HG03135 (cell line): ENCODE data around the gene S100A1.
A peak's percentile ranks its signal among the peaks of the same experiment; 100 is the strongest.

Experiments
- ATAC-seq: cut with Tn5 transposase; IDR thresholded peaks from one replicate; pipeline ENCODE4 v1.9.1; 2021; ENCODE audit warnings: mild to moderate bottlenecking, moderate library complexity; ENCODE audit not compliant: unreplicated experiment

S100A1 gene

GRCh38 chr1:153610334-153610733 is 17.9 kb upstream of the S100A1 start:
- no peak for ATAC-seq

GRCh38 chr1:153610811-153611301 is 17.4 kb upstream of the S100A1 start:
- no peak for ATAC-seq

- no peak for ATAC-seq
Observed at GRCh38 chr1:153611356-153611755, 16.9 kb upstream of the S100A1 start.

GRCh38 chr1:153612111-153612754 is 16.0 kb upstream of the S100A1 start:
- ATAC-seq: no peak

- no peak for ATAC-seq
Observed at GRCh38 chr1:153612755-153613331, 15.4 kb upstream of the S100A1 start, which contains the start of gene S100A16. Gene S100A16, minus strand, starts transcription at chr1:153613137. Its CDS starts 4,986 bp downstream, at chr1:153608151.

GRCh38 chr1:153613406-153613805 is 14.8 kb upstream of the S100A1 start:
- ATAC-seq: no peak

GRCh38 chr1:153614189-153614900 is 13.9 kb upstream of the S100A1 start:
- ATAC-seq: no peak

GRCh38 chr1:153614906-153615305 is 13.3 kb upstream of the S100A1 start:
- ATAC-seq: no peak

GRCh38 chr1:153615406-153615805 is 12.8 kb upstream of the S100A1 start:
- ATAC-seq: no peak

- no peak for ATAC-seq
Observed at GRCh38 chr1:153616144-153616916, 11.9 kb upstream of the S100A1 start, which contains the start of gene S100A14. Gene S100A14, minus strand, starts transcription at chr1:153616325. Its CDS starts 467 bp downstream, at chr1:153615858.

- no peak for ATAC-seq
Observed at GRCh38 chr1:153616917-153617311, 11.3 kb upstream of the S100A1 start.

- peak; percentile 73 for ATAC-seq
Observed at GRCh38 chr1:153617663-153618062, 10.6 kb upstream of the S100A1 start.

GRCh38 chr1:153619171-153619570 is 9.1 kb upstream of the S100A1 start:
- no peak for ATAC-seq

- no peak for ATAC-seq
Observed at GRCh38 chr1:153623101-153623500, 5.1 kb upstream of the S100A1 start.

- no peak for ATAC-seq
Observed at GRCh38 chr1:153624965-153625611, 3.1 kb upstream of the S100A1 start.

GRCh38 chr1:153626477-153626903 is 1.7 kb upstream of the S100A1 start:
- ATAC-seq: no peak

- ATAC-seq: no peak
Observed at GRCh38 chr1:153626904-153627714, 1.1 kb upstream of the S100A1 start, which contains the start of gene S100A13. Gene S100A13, minus strand, starts transcription at chr1:153627505. Its CDS starts 1,033 bp downstream, at chr1:153626472.

GRCh38 chr1:153628638-153629342 is 556 bp downstream of the S100A1 start:
- ATAC-seq: no peak

GRCh38 chr1:153629343-153629665 is 1.1 kb downstream of the S100A1 start:
- no peak for ATAC-seq
